Measurements from ENCODE around the gene TSNAXIP1. TPM values are rescaled to one million over a fixed set of nuclear protein-coding genes. Genes with fewer than 3 reads are reported as not detected.

Gene TSNAXIP1
- total and polyA plus RNA-seq, 9 of the 15 experiments (the other 6 are each of a cell fraction or from before 2014, with no cell fraction given), result 0.03 to 0.24 (median 0.11) TPM; not detected in 4

DNA sequence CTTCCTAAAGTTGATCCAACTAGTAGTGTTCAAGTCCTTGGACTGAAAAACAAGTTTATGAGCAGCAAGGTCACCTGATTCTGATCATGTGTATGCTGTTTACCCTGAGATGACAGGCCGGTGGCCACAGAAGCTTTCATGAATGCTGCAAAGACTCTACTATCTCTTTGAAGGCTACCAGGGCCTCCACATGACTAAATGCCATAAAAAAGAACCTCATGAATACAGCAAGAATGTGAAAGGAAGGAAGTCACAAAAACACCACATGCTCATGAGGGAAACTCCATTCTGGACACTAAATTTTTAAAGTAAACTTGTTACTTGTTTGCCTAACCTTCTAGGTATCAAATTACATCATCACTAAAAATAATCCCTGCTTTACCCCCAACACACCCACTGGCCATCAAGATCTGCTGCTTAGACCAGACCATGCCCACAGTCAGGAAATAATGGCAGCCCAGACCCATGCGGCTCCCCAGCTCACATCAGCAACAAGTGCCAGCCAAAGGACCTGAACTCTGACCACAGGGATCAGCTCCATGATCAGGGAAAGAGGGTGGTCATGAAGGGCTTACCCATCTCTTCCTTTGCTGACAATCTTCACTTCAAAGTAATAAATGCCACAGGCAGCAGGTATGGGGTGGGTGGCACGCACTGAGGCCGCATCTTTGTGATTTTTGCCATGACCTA is 1.7 kb upstream of the TSNAXIP1 start:
- Histone ChIP-seq H3K4me2 (ENCODE audit: insufficient read depth, low read length) (peak overlapping the region; percentile 92), H3K79me2 (ENCODE audit: control insufficient read depth, insufficient read depth, low read length) (peaks cover 50% of the 10 kb centered on the region), H2AFZ (ENCODE audit: low read depth, low read length) (no peak overlapping the region), H3K9ac (ENCODE audit: insufficient read depth in 1 of 2, low read depth in 2 of 2, low read length in 2 of 2) (peak overlapping the region; percentile 95; a peak in 3 of 4 replicates), H3K27me3 (ENCODE audit: control insufficient read depth in 2 of 2, insufficient read depth in 2 of 2, low read length in 2 of 2) (no peaks in the 10 kb centered on the region), H3K4me3 (peak overlapping the region; percentile 98), H3K9me1 (ENCODE audit: control insufficient read depth, insufficient read depth, low read length) (no peaks in the 10 kb centered on the region), H3K4me1 (replicated peaks in 1 of 2; ENCODE audit: control insufficient read depth in 2 of 2, insufficient read depth in 2 of 2, low read length in 2 of 2) (peaks cover 22 to 28% of the 10 kb centered on the region in 2 experiments; a peak in 4 of 5 replicates), H4K20me1 (replicated peaks; ENCODE audit: control insufficient read depth, insufficient read depth, low read length) (0 out of 2 replicates have a peak, but pooled peaks cover 5% of the 10 kb centered on the region), H3K36me3 (ENCODE audit: control insufficient read depth, insufficient read depth, low read length) (peaks cover 45% of the 10 kb centered on the region; the same call in 2 of the 3 replicates), H3K9me3 (replicated peaks; ENCODE audit: control insufficient read depth, insufficient read depth, low read depth, low read length) (no peaks in the 10 kb centered on the region), H3K27ac (ENCODE audit: extremely low read depth, low read depth, low read length) (0 out of 3 replicates have a peak overlapping the region, but pooled peaks have one; percentile 86)
- POLR2A ChIA-PET, result interaction anchor here (0.5 kb wide), 1 partner anchor 12 kb away, joined by 3 read pairs; no protein-coding TSS in a partner anchor
- WGBS (ENCODE audit: insufficient coverage, low coverage, missing lambda C conversion rate), result 29% methylated on average over 4 of the region's 4 CpGs
- in situ Hi-C loops (cut with MboI) (no loop called here), intact Hi-C loops (cut with micrococcal nuclease) (loop anchor here (5.0 kb wide), 1 partner anchor 133 kb away; no protein-coding TSS in a partner anchor)
- TF ChIP-seq NELFE (IDR thresholded peaks at IDR 0.05; ENCODE audit: insufficient read depth, insufficient read length) (no peak), ARNT (IDR thresholded peaks at IDR 0.05) (no peak), THRAP3 (IDR thresholded peaks at IDR 0.05; ENCODE audit: borderline replicate concordance) (no peak), SIN3B (IDR thresholded peaks at IDR 0.05; ENCODE audit: low read depth) (no peak), ETV1 (tag; conservative IDR thresholded peaks at IDR 0.05; ENCODE audit: low read depth) (no peak)
- TF ChIP-seq, protein P1, sequence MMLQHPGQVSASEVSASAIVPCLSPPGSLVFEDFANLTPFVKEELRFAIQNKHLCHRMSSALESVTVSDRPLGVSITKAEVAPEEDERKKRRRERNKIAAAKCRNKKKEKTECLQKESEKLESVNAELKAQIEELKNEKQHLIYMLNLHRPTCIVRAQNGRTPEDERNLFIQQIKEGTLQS (IDR thresholded peaks at IDR 0.05), result peak; percentile 55; the same call in 1 of the 2 replicates
- TF ChIP-seq, protein P1 (CRISPR knock-in tag; conservative IDR thresholded peaks at IDR 0.05), result no peak
- DNase-seq (ENCODE audit: extremely low read depth in 1 of 4, low spot score in 3 of 4), result no peak
- CTCF ChIA-PET (ENCODE audit: low intra/inter-chr PET ratio), result no interaction called here
- FAIRE-seq, result no peak
- TSS peak; percentile 47 for BruUV-seq (replicated peaks)
- no peak for ATAC-seq

All from K562 (cell line).